BJ (cell line): ENCODE measurements around the gene ERC1. TPM values are rescaled to one million over a fixed set of nuclear protein-coding genes. Genes with fewer than 3 reads are reported as not detected.
A peak's percentile ranks its signal among the peaks of the same experiment; 100 is the strongest.

Experiments
- CTCF ChIA-PET: fragments of 350-600 bp; formaldehyde crosslinking; extraction: SDS; loops from one replicate; lab custom pipeline; 2021; ENCODE audit warnings: antibody characterized with exemption, inconsistent platforms; lab: Yijun Ruan, JAX
- POLR2A ChIA-PET: fragments of 300-600 bp; sonication (Branson Sonifier 250); formaldehyde crosslinking; extraction: SDS; loops from one replicate; lab custom pipeline; 2021; ENCODE audit warnings: antibody characterized with exemption; lab: Charles Lee
- DNase-seq: peaks from one replicate; pipeline ENCODE4 v3.0.0-alpha.2; 2011; ENCODE audit warnings: low read depth
- H3K27me3 ChIP-seq: 2 replicates; pipeline ENCODE4 v1.6.0; 2011; ENCODE audit warnings: low read length; ENCODE audit not compliant: control insufficient read depth, insufficient read depth
- H3K36me3 ChIP-seq: 2 replicates; pipeline ENCODE4 v1.5.1; 2011; ENCODE audit warnings: low read length; ENCODE audit not compliant: control insufficient read depth, insufficient read depth
- H3K4me3 ChIP-seq: 2 replicates; pipeline ENCODE4 v1.5.1; 2011; ENCODE audit warnings: low read depth, mild to moderate bottlenecking, control low read depth, low read length
- CTCF ChIP-seq: IDR thresholded peaks from 2 replicates; pipeline ENCODE4 v1.5.1; 2011; ENCODE audit warnings: low read depth, mild to moderate bottlenecking, control low read depth, inconsistent platforms, low read length, moderate library complexity; ENCODE audit not compliant: insufficient read depth
- polyA plus RNA-seq: library from polyadenylated mRNA; depleted of rRNA; stranded (reverse); fragments of >200 nt; gene quantifications from 2 replicates; pipeline ENCODE4 v1.2.3, GENCODE V29; 2011

The ERC1 gene
- polyA plus RNA-seq, 1 experiment = 14.5 TPM

GRCh38 chr12:1080520-1081223 lies 89.6 kb downstream of the ERC1 start:
- Histone ChIP-seq H3K36me3 (no peaks in the 10 kb centered on the region), H3K27me3 (no peaks in the 10 kb centered on the region), H3K4me3 (no peak overlapping the region)
- CTCF ChIA-PET = interaction anchor here (0.9 kb wide), 1 partner anchor 13 kb away, joined by 3 read pairs; no protein-coding TSS in a partner anchor
- no peak for TF ChIP-seq CTCF
- POLR2A ChIA-PET = no interaction called here
- DNase-seq = no peak

GRCh38 chr12:1083151-1083888 lies 92.3 kb downstream of the ERC1 start:
- ChIA-PET CTCF (interaction anchor here (0.7 to 1.7 kb wide), 3 partner anchors 10 to 267 kb away, joined by 3 to 6 read pairs (median 3); no protein-coding TSS in a partner anchor), POLR2A (no interaction called here)
- no peak for DNase-seq
- H3K4me3 ChIP-seq = no peak overlapping the region
- TF ChIP-seq CTCF = no peak
- no peaks in the 10 kb centered on the region for H3K36me3 ChIP-seq
- H3K27me3 ChIP-seq = no peaks in the 10 kb centered on the region

DNA sequence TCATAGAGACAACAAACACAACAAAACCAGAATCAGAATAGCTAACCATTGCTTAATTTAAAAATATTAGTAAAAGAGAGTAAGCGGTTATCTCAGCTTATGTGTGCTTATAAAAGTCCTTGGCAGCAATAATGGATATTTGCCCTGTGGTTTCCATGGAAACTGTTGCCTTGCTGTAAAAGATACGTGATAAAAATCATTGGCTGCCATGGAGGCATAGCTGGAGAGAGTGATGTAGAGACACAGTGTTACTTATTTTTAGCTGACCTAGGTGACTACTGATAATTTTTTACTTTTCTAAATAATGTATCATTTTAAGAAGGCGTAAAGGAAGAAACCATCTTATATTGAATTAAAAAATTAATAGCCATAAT lies 92.9 kb downstream of the ERC1 start:
- CTCF ChIA-PET = interaction anchor here (1.7 kb wide), 1 partner anchor 9 kb away, joined by 6 read pairs; no protein-coding TSS in a partner anchor

GRCh38 chr12:1091350-1091749 lies 100.3 kb downstream of the ERC1 start:
- Histone ChIP-seq H3K27me3 (no peaks in the 10 kb centered on the region), H3K4me3 (no peak overlapping the region), H3K36me3 (no peaks in the 10 kb centered on the region)
- TF ChIP-seq CTCF = no peak
- ChIA-PET POLR2A (no interaction called here), CTCF (interaction anchor here (1.0 to 1.6 kb wide), 2 partner anchors 11 to 522 kb away, joined by 3 to 8 read pairs; no protein-coding TSS in a partner anchor)
- DNase-seq = no peak

More for the DNA sequence above, 92.9 kb downstream of the ERC1 start:
- Histone ChIP-seq H3K36me3 (no peaks in the 10 kb centered on the region), H3K4me3 (no peak overlapping the region), H3K27me3 (no peaks in the 10 kb centered on the region)
- POLR2A ChIA-PET = no interaction called here
- peak; percentile 52 for DNase-seq
- no peak for TF ChIP-seq CTCF

GRCh38 chr12:1093166-1093751 lies 102.2 kb downstream of the ERC1 start:
- no peak for DNase-seq
- no peaks in the 10 kb centered on the region for H3K27me3 ChIP-seq
- no peak overlapping the region for H3K4me3 ChIP-seq
- H3K36me3 ChIP-seq = no peaks in the 10 kb centered on the region
- CTCF ChIA-PET = interaction anchor here (0.5 to 1.5 kb wide), 28 partner anchors 9 to 541 kb away, joined by 3 to 9 read pairs (median 4); partner anchors contain the start of gene RAD52
- TF ChIP-seq CTCF = peak; percentile 83
- POLR2A ChIA-PET = no interaction called here
